Measurements from ENCODE around the gene PLEKHG1.

DNA sequence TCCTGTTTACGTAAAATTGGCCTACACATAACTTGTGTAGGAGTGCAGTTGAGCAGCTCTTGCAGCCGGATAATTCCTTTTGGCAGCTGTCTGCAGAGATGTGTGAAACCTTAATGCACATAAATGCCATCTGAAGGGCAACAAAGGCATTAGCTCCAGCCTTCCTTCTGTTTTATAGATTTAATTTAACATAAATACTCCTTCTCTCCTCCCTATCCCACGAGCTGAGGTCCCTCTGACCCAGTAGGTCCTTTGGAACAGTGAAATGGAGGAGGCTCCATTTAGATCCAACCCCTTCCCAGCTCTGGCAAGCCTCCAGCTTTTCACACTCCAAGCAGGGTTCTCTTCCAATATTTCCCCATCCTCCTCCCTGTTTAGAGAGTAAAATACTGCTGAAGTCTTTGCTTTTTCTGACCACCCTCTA, 6.5 kb downstream of the PLEKHG1 start:
- TF ChIP-seq, protein P1, sequence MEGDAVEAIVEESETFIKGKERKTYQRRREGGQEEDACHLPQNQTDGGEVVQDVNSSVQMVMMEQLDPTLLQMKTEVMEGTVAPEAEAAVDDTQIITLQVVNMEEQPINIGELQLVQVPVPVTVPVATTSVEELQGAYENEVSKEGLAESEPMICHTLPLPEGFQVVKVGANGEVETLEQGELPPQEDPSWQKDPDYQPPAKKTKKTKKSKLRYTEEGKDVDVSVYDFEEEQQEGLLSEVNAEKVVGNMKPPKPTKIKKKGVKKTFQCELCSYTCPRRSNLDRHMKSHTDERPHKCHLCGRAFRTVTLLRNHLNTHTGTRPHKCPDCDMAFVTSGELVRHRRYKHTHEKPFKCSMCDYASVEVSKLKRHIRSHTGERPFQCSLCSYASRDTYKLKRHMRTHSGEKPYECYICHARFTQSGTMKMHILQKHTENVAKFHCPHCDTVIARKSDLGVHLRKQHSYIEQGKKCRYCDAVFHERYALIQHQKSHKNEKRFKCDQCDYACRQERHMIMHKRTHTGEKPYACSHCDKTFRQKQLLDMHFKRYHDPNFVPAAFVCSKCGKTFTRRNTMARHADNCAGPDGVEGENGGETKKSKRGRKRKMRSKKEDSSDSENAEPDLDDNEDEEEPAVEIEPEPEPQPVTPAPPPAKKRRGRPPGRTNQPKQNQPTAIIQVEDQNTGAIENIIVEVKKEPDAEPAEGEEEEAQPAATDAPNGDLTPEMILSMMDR (IDR thresholded peaks at IDR 0.05; ENCODE audit: low read depth, low read length, missing input control) = no peak
- TF ChIP-seq, protein P2, sequence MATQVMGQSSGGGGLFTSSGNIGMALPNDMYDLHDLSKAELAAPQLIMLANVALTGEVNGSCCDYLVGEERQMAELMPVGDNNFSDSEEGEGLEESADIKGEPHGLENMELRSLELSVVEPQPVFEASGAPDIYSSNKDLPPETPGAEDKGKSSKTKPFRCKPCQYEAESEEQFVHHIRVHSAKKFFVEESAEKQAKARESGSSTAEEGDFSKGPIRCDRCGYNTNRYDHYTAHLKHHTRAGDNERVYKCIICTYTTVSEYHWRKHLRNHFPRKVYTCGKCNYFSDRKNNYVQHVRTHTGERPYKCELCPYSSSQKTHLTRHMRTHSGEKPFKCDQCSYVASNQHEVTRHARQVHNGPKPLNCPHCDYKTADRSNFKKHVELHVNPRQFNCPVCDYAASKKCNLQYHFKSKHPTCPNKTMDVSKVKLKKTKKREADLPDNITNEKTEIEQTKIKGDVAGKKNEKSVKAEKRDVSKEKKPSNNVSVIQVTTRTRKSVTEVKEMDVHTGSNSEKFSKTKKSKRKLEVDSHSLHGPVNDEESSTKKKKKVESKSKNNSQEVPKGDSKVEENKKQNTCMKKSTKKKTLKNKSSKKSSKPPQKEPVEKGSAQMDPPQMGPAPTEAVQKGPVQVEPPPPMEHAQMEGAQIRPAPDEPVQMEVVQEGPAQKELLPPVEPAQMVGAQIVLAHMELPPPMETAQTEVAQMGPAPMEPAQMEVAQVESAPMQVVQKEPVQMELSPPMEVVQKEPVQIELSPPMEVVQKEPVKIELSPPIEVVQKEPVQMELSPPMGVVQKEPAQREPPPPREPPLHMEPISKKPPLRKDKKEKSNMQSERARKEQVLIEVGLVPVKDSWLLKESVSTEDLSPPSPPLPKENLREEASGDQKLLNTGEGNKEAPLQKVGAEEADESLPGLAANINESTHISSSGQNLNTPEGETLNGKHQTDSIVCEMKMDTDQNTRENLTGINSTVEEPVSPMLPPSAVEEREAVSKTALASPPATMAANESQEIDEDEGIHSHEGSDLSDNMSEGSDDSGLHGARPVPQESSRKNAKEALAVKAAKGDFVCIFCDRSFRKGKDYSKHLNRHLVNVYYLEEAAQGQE (IDR thresholded peaks at IDR 0.05) = no peak
- no peak for TF ChIP-seq TAF1 (conservative IDR thresholded peaks at IDR 0.05)
- TF ChIP-seq HNF4G (IDR thresholded peaks at IDR 0.05) = no peak
- TF ChIP-seq YY1 (IDR thresholded peaks at IDR 0.05) = no peak

All from liver (tissue), 3 donors.